Glomerular visceral epithelial cell (primary cell): Measurements from ENCODE around the gene PAAF1.

ENCODE experiments used
- DNase-seq: peaks from one replicate; pipeline ENCODE4 v3.0.0-alpha.2; 2016; ENCODE audit errors: extremely low spot score

The PAAF1 gene

DNA sequence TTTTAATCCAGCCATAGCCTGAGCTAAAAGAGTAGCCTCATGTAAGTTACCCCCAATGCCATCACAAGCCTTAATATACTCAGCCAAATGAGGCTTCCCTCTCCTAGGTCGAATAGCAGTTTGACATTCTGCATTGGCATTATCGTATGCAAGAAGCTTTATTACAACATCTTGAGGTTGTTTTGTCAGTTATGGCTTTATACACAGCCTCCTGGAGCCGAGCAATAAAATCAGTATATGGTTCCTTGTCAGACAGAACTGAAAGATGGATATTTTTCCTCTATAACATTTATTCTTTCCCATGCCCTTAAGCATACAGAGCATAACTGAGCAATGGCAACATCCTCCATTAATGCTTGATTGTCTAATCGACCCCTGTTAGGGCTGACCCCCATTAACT is 68.6 kb downstream of the PAAF1 start:
- no peak for DNase-seq

DNA sequence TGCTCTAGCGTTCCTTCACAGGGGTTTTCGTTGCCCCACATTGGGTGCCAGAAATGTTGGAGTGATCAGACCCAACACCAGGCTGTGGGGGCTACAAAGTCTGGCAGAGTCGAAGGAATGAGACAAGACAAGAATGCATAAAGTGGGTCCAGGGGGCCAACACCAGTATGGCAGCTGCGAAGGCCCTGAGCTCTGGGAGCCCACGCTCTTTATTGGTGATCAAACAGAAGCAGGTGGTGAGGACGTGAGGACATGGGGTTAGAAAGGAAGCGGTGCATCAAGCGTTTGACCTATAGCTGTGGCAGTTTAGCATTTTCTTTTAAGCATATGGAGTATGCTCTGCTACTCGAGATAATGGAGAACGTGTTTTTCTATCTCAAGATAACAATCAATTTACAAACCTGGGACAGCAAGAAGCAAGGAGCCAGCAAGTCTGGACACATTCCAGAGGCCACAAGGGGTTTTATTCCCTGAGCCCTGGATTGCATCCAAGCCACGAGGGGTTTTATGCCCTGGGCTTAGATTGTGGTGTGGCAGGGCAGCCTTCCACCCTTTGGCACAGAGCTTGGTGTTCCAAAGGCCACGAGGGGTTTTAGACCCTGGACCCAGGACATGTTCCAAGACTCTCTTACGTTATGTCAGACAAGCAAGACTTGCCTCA is 70.1 kb downstream of the PAAF1 start:
- DNase-seq = peak; percentile 56

DNA sequence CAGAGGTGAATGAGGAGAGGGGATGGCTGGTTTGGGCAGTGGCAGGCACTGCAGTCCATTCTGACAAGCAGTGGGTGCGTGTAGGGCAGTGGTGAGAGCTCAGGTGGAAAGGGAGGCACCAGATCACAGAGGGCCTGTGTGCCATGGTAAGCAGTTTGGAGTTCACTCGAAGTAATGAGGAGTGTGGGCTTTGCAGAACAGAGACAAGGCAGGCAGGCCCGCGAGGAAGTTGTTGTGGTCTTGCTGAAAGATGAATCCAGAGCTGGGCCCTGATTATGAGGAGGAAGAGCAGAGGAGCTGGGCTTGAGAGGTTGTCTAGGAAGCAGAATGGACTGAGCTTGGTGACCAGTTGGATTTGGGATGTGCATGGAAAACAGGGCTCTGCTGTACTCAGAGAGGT is 72.4 kb downstream of the PAAF1 start:
- DNase-seq = no peak

DNA sequence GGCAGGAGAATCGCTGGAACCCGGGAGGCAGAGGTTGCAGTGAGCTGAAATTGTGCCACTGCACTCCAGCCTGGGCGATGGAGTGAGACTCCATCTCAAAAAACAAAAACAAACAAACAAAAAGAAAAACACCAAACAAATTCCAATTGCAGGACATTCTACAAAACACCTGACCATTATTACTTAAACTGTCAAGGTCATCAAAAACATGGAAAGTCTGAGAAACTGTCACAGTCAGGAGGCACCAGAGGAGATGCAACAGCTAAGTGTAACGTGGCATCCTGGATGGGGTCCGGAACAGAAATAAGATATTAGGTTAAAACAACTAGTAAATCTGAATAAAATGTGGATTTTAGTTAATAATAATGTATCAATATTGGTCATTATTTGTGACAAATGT is 73.1 kb downstream of the PAAF1 start:
- no peak for DNase-seq

DNA sequence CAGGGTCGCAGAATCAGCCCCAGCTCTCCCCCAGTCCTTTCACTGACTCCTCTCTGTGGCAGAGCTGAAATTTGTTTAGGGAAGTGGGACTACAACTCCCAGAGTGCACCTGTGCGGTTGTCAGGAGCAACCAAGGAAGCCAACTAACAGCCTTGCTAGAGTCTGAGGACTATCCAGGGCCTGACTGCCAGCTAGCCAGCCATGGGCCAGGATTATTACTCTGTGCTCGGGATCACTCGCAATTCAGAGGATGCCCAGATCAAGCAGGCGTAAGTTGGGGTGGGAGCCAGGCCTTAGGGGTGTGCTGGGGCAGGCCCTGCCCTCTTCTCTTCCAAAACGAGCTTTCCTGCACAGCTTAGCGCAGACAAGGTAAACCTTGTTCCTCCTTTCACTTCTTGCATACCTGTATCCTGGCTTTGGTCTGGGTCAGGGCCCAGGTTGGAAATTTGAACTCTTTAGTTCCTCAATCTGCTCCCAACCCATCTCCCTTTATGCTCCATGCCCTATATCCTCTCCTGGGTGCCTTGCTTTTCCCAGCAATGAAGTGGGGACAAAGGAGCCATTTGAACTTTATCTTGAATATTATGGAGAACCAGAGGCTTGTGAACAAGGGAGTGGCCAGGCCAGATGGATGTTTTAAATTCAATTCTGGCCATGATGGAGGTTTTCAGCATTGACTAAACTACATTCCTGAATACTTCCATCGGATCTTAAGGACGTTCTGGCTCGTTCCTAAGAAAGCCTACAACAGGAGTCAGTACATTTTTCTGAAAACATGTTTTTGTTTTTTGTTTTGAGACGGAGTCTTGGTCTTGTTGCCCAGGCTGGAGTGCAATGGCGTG is 74.3 kb downstream of the PAAF1 start, which contains the start of gene DNAJB13:
TSS of gene DNAJB13 (plus strand) at position 158 of the 842 bp plus-strand sequence. CDS start at position 202, 44 bp downstream.
- peak; percentile 36 for DNase-seq

DNA sequence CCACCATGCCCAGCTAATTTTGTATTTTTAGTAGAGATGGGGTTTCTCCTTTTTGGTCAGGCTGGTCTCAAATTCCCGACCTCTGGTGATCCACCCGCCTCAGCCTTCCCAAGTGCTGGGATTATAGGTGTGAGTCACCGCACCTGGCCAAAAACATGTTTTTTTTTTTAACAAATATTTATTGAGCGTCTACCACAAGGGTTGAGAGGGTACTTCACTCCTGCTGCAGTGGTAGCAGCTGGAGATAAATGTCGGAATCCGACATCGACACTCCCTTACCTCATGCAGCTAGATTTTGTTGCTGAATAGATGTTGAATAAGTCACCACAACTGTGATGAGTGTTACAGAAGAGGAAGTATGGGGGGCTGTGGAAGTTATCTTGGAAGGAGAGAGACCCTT is 75.0 kb downstream of the PAAF1 start:
- peak; percentile 13 for DNase-seq

DNA sequence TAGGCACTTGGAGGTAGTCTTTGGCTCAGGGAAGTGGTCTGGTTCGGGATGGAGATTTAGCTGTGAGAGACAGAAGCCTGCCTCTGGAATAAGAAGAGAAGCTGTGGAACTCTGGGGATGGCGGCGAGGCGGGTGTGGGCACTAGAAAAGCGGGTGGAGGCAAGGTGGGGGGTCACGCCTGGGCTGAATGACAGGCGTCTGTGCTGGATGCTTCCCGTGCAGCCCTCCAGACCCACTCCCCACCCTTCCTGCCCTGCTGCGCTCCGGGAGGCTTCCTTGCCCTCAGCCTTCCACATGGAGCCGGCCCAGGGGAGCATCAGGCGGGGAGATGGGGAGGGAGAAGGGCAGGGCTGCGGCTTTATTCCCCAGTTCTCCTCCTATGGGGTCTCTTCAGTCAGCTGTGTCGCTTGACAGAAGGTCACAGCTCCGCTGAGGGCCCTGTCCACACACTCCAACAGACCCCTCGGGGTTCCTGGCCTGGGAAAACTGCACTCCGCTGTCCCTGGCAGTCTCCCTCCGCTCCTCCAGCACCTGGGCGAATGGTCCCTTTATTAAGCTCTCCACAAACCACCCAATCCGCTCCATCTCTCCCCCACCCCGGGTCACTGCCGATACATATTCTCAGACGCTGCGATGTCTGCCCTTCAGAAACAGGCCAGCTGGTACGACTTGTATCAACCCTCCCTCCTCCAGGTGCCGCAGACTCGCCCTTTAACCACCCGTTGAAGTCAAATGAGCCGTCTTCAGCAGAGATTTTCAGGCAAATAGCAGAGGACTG is 80.3 kb downstream of the PAAF1 start:
- no peak for DNase-seq

DNA sequence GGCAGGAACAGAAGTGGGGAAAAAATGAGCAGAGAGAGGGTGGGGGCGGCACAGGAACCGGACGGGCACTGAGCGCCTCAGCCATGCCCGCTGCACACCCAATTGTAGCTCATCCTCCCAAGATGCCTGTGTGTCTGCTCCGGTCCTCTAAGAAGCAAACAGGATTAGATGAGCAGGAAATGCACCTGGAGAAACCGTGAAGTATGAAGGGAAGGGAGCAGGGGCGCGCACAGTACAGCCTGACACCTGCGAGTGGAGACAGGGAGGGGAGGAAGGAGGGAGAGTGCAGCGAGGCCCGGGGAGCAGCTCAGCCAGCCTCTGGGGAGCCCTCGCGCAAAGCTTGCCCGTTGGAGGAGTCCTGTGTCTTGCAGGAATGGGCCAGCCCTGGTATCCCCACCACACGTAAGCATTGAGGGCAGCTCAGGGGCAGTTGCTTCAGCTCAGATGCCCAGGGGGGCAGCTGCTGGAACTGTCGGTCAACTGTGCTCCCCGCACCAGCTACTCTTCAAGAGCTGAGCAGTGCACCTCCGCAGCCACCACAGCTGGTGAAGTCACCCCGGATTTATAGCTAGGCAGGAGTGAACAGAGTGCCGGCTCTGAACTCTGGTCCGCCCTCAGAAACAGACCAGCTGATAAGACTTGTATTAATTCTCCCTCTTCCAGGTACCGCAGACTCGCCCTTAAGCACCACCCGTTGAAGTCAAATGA is 81.0 kb downstream of the PAAF1 start:
- DNase-seq = no peak

DNA sequence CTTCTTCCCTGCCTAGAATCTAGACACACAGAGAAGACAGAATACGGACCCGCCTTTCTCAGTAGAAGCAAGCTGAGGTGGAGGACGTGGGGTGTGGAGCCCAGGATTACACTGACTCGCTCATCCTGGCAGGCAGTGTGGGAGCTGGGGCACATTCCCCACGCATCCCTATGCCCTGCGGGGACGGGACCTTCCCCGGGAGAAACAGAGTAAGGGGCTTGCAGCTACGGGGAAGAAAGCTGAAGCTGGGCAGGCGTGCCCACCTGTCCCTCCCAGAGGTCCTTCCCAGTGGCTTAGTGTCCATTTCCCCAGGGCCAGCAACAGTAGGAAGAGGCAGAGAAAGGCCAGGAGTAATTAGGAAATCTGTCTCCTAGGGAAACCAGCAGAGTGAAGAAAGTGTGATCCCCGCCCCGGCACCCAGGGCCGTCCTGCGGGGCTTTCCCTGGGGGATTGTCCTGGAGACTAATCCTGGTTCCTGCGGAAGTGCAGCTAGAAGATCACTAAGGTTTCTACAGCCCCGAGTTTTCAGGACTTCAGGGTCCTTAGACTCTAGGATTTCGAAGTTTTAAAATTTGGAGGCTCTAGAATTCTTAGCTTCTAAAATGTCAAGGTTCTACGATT is 81.8 kb downstream of the PAAF1 start:
- no peak for DNase-seq

DNA sequence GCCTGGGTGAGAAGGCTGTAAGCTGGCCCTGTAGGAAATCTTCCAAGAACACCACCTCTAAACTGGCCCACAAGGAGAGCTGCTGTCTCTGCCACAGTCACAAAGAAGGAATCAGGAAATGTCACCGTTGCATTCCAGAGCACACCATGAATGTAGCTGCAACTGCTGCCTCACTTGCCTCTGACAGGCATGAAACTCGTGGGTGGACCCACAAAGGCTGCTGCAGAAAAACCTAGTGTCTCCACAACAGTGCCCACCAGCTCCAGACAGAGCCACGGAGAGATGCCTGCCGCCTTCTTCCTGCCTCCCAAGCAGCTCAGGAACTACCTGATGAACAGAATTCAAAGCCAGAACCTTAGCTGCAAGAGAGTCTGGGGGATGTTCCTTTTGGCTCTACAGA is 84.5 kb downstream of the PAAF1 start:
- no peak for DNase-seq

DNA sequence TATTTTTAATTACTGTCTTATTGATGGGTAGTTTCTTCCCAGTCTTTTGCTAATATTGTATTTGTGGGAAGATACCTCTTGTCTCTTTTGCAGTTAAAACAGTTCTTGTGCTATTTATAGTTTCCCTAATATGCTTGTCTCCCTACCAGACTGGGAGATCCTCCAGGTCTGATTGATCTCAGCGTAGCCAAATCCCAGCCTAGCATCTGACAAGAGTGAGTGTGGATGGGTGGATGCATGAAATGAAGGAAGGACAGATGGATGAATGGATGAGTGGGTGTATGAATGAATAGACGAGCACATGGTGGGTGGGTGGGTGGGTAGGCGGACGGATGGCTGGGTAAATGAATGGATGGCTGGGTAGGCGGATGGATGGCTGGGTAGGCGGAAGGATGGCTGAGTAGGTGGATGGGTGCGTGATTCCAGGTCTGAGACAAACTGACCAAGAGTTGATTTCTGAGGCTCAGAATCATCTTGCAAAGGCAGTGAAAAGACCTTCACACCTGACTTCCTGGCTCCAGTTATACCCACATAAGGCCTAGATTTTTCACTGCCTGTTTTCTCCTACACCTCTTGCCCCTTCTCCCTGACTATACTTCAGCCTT is 85.4 kb downstream of the PAAF1 start:
- DNase-seq = no peak

DNA sequence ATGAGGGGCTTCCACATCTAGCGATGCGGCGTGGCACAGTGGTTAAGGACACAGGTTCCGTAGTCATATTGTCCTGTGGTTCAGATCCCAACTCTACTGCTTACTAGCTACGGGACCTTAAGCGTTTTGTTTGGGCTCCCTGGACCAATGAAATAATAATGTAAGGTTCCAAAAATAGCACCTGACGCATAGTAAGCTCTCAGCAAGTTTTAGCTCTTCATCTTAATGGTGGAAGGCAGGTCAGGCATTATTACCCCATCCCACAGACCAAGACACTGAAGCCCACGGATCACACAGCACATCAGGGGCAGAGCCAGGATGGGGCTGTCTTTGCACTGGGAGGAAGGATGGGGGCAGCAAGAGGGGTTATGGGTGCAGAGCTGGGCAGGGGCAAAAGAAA is 87.1 kb downstream of the PAAF1 start:
- no peak for DNase-seq

DNA sequence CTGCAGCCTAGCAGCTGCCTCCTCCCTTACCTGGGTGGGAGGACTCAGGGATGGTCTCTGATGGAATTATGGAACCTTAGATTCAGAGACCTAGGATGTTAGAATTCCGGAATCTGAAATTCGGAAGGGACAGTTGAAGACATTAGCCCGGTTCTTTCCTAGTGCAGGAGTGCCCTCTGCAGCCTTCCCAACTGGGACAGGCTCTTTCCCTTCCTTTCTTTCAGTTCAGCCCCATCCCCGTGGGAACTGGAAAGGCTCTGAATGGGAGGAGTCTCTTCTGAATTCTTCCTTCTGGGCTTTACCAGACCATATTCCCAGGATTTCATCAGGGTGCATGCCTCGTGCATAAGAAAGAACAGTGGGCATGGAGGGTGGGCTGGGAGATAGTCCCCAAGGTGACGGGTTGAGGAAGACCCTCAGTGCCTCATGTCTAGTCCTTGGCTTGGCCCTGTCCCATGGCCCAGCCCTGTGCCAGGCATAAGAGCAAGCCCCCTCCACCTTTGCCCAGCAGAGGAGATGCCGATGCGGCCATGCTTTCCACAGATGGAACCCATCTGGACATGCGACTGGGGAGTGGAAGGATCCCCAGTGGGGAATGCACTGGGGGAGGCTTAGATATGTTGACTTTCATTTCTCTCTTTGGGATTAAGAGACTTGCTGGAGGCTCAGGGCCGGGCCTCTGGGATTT is 88.4 kb downstream of the PAAF1 start:
- no peak for DNase-seq

DNA sequence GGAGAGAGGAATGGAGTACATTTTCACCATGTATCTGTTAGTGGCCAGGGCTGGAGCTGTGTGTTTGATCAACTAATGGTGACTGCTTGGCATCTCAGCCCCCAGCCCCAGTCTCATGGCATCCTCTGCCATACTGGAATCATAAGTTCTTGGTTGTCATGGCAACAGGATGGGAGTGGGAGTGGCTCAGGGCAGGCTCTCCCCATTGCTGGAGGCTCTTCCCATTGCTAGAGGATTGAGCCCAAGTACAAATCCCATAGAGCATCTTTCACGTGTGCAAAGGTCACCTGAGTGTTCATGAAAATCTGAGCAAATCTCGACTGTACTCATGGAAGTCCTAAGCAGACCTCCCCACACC is 88.9 kb downstream of the PAAF1 start:
- DNase-seq = no peak

DNA sequence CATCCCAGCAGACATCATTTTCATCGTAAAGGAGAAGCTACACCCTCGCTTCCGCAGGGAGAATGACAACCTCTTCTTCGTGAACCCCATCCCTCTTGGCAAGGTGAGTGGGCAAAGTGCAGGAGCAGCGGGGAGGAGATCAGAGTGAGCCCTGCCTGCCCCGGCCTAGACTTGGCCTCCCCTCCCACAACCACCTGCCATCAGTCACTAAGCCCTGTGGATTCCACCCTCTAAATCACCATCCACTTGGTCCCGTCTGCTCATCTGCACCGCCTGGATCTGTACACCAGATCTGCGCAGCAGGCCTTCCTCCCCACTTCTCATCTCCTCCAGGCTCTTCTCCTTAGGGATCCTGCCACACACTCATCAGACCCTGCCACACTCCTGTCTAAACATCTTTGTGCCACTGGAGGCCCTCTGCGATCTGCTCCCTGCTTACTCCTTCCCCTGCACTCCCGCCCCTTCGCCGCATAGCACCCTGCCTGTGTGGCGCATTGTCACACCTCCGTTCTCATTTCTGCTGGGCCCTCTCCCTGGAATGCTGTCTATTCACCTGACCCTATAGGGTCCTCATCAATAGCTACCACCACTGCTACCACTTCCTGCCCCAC is 91.7 kb downstream of the PAAF1 start:
- DNase-seq = no peak

DNA sequence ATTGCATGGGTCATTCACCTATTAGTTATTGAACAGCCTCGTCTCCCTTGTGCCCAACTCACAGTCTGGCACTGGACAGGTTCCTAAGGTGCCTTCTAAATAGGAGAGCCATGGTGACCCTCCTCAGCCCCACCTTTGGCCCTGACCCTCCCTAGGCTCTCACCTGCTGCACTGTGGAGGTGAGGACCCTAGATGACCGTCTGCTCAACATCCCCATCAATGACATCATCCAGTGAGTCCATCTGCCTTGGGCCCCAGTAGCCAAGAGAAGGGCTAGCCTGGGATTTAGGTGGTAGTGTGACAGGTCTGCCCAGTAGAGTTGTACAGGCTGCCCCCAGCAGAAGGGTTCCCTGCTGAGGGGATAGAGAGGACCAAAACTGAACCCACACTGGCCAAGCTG is 92.3 kb downstream of the PAAF1 start:
- DNase-seq = no peak

DNA sequence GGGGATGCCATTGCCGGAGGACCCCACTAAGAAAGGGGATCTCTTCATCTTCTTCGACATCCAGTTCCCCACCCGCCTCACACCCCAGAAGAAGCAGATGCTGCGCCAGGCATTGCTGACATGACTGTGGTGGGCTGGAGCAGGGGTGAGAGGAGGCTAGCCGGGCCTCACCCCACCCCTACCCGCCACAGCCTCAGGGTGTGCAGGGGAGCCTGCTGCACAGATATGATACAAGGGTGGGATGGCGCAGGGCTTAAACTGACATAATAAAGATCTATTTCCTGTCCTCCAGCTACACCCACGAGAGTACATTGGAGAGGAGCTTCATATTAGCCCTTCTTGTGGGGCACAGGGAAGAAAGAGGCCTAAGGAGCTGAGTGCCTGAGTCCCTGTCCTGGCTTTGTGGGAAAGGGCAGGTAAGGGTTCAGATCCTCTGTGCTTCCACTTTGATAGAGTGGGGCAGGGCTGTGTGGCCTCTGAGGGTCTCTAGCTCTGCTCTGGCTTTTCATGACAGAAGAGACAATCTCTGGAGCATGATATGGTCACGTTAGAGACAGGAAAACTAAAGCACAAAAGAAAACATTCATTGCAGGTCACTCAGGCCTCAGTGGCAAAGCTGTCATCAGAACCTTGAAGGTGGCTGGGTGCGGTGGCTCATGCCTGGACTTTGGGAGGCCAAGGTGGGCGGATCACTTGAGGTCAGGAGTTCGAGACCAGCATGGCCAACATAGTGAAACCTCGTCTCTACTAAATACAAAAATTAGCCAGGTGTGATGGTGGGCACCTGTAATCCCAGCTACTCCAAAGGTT is 93.4 kb downstream of the PAAF1 start:
- no peak for DNase-seq

DNA sequence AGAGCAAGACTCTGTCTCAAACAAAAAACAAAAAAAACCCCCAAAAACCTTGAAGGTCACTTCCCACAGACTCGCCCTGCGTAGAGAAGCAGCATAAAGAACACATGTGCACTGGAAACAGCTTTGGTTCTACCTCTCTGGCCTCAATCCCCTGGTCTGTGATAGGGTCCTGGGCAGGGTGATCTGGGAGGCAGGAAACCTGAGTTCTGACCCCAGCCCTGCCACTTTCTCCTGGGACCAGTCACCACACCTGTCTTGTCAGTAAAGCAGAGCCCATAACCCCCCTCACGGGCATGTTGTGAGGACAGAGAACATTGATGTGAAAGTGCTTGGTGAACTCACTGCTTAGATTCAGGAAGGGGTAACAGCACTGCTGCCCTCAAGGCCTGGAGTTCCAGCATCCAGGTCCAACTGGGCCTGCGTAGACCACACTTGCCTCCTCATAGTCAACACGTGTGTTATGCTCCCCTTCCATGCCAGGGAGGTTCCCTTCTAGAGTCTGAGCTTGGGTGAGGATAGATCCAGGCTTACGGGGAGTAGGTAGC is 94.4 kb downstream of the PAAF1 start:
- DNase-seq = no peak

DNA sequence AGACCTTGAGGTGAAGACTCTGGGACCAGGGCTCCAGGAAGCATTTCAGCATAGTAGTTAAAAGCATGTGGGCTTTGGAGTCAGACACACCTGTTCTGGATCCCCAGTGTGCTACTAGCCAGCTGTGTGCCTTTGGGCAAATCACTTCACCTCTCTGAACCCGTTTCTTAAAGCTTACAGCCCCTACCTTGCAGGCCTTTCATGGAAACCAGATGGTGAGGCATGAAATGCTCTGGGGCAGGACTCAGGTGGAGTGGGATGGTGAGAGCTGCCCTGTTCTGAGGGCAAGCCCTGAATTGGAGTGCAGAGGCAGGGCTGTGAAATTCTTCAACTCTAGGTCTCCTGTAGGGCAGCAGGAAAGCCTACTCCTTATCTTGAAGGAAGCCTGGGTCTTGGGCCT is 95.4 kb downstream of the PAAF1 start:
- no peak for DNase-seq
